Epithelial cell of prostate (primary cell): Measurements from ENCODE around the gene BBS1.
A peak's percentile ranks its signal among the peaks of the same experiment; 100 is the strongest.
"Not testable (repeated sequence)": the region's sequence is repeated elsewhere in the genome, so short reads cannot be mapped to it uniquely, and the experiment has no call there.

ENCODE experiments used
- DNase-seq: peaks from one replicate; pipeline ENCODE4 v3.0.0-alpha.2; 2011; ENCODE audit warnings: low read depth, low spot score
- H3K27ac ChIP-seq: fragments of 450-650 bp; 2 replicates; pipeline ENCODE4 v1.5.1; 2017; ENCODE audit warnings: mild to moderate bottlenecking

BBS1 gene

GRCh38 chr11:66510990-66511339, 530 bp downstream of the BBS1 start:
- no peak overlapping the region for H3K27ac ChIP-seq
- no peak for DNase-seq

GRCh38 chr11:66523611-66524010, 13.2 kb downstream of the BBS1 start:
- no peak overlapping the region for H3K27ac ChIP-seq
- DNase-seq = no peak

GRCh38 chr11:66524304-66525040, 14.0 kb downstream of the BBS1 start:
- no peak for DNase-seq
- no peak overlapping the region for H3K27ac ChIP-seq

GRCh38 chr11:66529069-66529468, 18.6 kb downstream of the BBS1 start:
- H3K27ac ChIP-seq = no peak overlapping the region
- DNase-seq = no peak

GRCh38 chr11:66529655-66530054, 19.2 kb downstream of the BBS1 start:
- no peak overlapping the region for H3K27ac ChIP-seq
- no peak for DNase-seq

- no peak for DNase-seq
- H3K27ac ChIP-seq = no peak overlapping the region
Measured at GRCh38 chr11:66530927-66531709, 20.7 kb downstream of the BBS1 start.

- no peak overlapping the region for H3K27ac ChIP-seq
- DNase-seq = no peak
Measured at GRCh38 chr11:66531841-66532240, 21.4 kb downstream of the BBS1 start.

- no peak overlapping the region for H3K27ac ChIP-seq
- no peak for DNase-seq
Measured at GRCh38 chr11:66532784-66533183, 22.3 kb downstream of the BBS1 start.

- no peak overlapping the region for H3K27ac ChIP-seq
Measured at GRCh38 chr11:66539170-66539869, 28.9 kb downstream of the BBS1 start.

GRCh38 chr11:66539870-66540213, 29.4 kb downstream of the BBS1 start:
- no peak for DNase-seq
- H3K27ac ChIP-seq = no peak overlapping the region

More at GRCh38 chr11:66539170-66539869, 28.9 kb downstream of the BBS1 start:
- no peak for DNase-seq

GRCh38 chr11:66540598-66540997, 30.2 kb downstream of the BBS1 start:
- H3K27ac ChIP-seq, DNase-seq: not testable (repeated sequence)

GRCh38 chr11:66541892-66542291, 31.5 kb downstream of the BBS1 start:
- no peak overlapping the region for H3K27ac ChIP-seq
- DNase-seq = no peak

- no peak overlapping the region for H3K27ac ChIP-seq
- DNase-seq = no peak
Measured at GRCh38 chr11:66542362-66542761, 31.9 kb downstream of the BBS1 start.

- DNase-seq = no peak
Measured at GRCh38 chr11:66543263-66544107, 33.0 kb downstream of the BBS1 start.

GRCh38 chr11:66544952-66545351, 34.5 kb downstream of the BBS1 start:
- DNase-seq, H3K27ac ChIP-seq: not testable (repeated sequence)

More at GRCh38 chr11:66543263-66544107, 33.0 kb downstream of the BBS1 start:
- H3K27ac ChIP-seq = no peak overlapping the region

GRCh38 chr11:66545701-66546367, 35.4 kb downstream of the BBS1 start, which contains the start of gene ZDHHC24:
TSS of gene ZDHHC24 (minus strand) at chr11:66546048. CDS start at chr11:66546003, 45 bp downstream.
- peak; percentile 75 for DNase-seq
- peak within 1 kb of the TSS; percentile 26 for H3K27ac ChIP-seq

- DNase-seq = no peak
Measured at GRCh38 chr11:66546368-66546965, 36.0 kb downstream of the BBS1 start, which contains the start of gene ACTN3. TSS of gene ACTN3 (plus strand) at chr11:66546903. CDS start at chr11:66546938, 35 bp downstream.

GRCh38 chr11:66546966-66547661, 36.7 kb downstream of the BBS1 start:
- no peak for DNase-seq
- H3K27ac ChIP-seq = no peak overlapping the region

More at GRCh38 chr11:66546368-66546965, 36.0 kb downstream of the BBS1 start, which contains the start of gene ACTN3:
- peak within 1 kb of the TSS; percentile 26 for H3K27ac ChIP-seq
